SIG-M5 treated with dmso at 0.1 percent for 504 hours (cell line): ENCODE data around the gene GUK1.
"Not testable (repeated sequence)": the region's sequence is repeated elsewhere in the genome, so short reads cannot be mapped to it uniquely, and the experiment has no call there.

Experiments used
- DNase-seq: peaks from one replicate; lab custom pipeline; 2025; ENCODE audit not compliant: unreplicated experiment; lab: John Stamatoyannopoulos, UW

The GUK1 gene

DNA sequence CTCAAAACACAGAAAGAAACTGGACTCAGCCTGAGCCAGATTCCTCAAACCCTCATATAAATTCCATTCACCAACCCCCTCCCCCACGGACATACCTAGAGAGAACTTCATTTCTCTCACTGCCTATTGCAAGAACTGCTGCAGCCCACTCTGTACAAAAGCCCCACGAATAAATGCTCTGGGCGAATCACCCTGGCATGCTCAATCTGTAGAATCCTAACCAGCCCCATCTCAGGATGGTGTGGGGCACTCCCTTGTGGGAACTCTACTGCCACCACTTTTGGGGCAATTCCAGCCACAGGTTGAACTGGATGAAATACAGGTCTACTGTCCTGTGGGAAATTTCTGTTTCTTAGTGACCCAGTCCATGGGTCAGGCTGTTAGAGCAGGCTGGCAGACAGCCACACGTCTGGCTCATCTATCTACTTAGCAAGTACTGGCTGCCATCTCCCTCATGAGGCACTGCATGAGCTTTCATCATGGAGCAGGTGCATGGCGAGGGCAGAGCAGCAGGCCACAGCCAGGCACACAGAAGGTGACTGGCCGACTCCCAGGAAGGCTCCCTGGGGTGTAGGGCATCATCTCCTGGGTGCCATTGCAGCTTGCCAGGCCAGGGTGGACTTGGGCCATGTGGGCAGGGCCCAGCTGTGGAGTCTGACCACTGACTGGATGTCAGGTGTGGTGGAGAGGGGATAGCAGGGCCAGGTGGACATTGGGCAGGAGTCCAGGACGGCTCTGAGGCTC lies 35.4 kb upstream of the GUK1 start:
- DNase-seq = no peak

DNA sequence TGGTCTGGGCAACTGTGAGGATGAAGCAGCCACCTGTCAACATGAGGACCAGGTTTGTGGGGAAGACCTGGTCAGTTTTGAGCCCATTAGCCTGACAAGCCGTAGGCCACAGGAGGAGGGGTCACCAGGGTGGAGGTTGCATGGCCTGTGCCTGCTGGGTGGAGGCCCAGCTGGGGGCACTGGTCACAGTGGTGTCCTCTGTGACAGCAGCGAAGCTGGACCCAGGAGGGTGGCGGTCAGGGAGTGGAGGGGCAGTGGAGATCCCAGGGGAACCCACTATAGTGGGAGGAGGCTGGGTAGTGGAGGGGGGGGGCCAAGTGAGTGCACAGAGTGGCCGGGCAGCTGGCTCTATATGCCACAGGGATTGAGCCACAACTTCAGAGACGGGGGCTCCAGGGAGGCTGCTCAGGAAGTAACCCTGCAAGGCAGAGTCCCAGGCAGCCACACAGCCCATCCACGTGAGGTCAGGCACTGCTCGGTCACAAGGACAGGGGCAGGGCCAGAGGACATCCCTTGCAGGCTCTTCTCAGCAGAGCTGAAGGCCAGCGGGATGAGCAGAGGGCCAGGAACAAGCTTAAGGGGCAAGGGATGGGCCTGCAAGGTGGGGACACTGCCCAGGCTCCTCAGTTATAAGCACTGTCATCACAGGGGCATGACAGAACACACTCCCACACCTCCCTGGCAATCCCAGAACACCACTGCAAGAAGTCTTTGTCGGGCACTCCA lies 34.6 kb upstream of the GUK1 start:
- DNase-seq = no peak

DNA sequence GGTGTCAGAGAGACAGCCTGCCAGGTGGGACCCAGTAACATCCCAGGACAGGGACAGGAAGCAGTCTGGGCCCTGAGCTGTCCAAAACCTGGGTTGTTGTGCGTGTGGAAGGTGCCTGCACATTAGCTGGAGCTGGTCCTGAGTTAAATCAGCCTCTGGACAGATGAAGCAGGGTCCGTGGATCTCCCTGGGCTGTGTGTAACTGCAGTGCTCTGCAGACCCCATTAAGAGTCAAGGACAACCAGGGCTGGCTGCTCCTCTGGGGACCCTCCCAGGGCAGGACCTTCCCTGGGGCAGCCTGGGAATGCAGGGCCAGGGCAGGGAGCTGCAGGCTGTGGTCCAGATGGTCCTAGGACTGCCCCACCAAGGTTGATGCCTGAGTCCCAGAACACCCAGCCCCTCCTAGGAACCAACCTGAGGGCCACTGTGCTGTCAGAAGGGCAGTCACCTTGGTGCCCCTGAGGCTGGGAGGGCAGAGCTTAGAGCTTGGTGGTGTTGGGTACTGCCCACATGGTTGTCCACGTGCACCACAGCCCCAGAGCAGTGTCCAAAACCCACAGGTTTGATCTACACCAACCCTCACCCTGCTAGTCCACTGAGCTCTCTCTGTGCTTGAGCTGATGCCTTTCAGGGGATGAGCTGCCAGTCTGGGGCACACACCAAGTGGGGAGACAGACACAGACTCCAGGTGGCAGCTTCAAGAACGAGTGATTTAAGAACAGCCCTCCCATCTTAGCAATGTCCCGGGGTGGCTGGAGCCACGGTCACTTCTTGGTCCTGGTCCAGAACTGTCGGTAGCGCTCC lies 33.9 kb upstream of the GUK1 start:
- DNase-seq = no peak

DNA sequence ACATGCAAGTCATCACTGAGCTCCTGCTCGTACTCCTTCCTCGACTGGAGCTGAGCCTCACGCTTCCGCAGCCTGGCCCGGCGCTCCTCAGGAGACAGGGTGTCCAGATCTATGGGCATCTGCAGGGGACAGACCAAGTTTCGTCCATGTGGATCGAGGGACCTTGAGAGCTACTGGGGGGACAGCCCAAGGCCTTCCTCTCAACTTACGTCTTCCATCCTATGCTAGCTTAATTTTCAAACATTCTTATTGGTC lies 33.4 kb upstream of the GUK1 start:
- DNase-seq = no peak

DNA sequence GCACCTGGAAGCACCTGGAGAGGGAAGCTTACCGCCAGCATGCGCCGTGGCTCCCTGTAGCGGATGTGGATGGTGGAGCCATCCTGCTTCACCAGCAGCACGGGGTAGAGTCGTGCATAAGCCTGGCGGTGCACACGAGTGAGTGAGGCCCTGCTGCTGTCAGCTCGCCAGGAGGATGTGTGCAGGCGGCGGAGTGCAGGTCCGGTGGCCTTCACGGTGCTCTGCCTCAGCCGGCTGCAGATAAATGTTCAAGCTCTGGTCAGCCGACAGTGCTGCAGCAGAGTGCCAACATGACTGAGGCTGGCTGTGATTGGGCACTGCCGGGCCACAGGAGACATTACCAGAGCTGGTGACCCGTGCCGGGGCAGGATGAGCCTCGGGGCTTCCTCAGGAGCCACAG lies 32.4 kb upstream of the GUK1 start:
- no peak for DNase-seq

DNA sequence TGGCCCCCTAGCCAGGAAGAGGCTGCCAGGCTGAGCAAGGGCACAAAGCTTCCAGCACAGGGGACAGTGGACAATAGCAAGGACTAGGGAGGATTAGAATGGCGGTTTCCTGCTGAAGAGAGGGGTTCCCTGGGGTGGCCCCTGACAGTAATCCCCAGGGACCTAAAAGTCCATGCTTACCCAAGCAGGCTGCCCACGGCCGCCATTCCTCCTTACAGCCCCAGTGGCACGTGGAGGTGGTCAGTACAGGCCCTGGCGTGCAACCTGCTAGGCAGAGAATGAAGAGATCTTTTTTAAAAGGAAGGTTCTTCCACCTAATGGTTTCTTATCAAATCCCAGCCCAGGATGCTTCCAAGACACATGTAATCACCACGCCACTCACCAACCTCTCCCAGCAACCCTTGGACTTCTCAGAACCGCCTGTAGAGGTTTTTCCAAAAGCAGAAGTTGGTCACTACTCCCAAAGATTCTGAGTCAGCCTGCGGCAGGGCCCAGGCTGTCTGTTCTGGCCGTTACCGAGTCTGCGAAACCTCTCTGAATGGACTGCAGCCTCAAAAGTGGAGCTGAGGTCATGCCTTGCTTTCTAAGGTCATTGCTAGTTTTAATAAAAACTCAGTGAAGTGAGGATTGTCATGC lies 31.9 kb upstream of the GUK1 start:
- peak; percentile 36 for DNase-seq

DNA sequence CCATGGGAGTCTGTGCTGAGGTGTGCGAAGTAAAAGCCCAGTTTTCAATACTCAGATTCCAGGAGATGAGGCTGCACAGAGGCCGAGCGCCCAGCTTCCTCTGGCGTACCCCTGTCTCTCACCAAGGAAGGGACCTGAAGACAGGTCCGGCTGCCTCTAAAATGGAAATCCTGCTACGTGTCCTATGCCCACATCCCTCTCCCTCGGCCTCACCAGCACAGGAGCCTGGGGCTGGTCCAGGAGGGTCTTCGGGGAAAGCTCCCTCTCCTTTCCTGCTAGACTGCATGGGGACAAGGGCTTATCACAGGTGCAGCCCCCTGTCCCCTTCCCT lies 31.4 kb upstream of the GUK1 start:
- DNase-seq = no peak

DNA sequence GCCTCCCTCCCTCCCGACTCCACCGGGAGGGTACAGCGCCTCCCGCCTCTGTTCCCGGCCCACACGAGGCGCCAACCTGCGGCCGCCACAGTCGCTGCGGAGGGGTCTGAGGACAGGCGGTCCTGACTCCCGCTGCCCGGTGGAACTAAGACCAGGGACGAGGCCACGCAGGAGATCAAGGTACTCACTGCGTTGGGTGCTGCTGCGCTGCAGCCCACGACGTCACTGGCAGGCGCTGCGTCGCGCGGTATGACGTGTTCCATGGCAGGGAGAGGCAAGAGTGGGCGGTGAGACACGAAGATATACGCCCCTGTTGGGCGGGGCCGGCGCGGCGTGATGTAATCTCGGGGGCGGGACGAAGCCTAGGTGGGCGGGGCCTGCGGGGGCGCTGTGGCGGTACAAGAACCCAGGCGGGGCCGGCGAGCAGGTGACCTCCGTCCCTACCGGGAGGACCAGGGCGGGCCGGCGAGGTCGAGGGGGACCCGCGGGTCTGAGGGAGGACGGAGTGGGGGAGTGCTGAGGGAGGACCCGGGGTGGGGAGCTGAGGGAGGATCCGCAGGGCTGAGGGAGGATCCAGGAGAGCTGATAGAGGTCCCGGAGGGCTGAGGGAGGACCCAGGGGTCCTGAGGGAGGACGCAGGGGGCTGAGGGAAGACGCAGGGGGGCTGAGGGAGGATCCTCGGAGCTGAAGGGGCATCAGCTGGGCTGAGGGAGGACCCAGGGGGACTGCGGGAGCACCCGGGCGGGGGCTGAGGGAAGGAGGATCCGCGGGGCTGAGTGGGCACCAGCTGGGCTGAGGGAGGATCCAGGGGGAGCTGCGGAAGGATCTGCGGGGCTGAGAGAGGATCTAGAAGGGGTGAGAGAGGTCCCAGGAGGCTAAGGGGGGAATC lies 30.8 kb upstream of the GUK1 start, which contains the start of gene MRPL55:
Gene MRPL55 (minus strand): TSS at position 227 of the 889 bp plus-strand sequence. CDS start 1,039 bp downstream, outside the sequence.
- DNase-seq = peak; percentile 95

DNA sequence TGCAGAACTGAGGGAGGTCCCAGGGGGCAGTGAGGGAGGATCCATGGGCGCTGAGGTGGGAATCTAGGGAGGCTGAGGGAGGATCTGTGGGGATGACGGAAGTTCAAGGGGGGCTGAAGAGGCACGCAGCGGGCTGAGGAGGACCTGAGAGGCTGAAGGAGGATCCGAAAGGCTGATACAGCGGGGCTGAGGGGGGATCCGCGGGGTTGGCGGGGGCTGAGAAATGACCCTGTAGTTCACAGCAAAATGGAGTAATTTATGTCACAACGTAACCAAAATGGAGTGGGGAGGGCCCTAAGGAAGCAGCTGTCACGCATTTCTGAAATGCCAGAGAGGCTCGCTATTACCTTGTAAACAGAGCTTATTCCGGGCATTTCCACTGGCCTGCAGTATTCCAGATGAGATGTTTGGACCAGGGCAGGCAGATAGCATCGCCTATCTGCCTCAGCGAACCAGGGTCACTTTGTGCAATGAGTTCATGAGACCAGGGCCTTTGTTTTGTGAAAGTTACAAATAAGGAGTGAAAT lies 30.1 kb upstream of the GUK1 start:
- DNase-seq = peak; percentile 26

DNA sequence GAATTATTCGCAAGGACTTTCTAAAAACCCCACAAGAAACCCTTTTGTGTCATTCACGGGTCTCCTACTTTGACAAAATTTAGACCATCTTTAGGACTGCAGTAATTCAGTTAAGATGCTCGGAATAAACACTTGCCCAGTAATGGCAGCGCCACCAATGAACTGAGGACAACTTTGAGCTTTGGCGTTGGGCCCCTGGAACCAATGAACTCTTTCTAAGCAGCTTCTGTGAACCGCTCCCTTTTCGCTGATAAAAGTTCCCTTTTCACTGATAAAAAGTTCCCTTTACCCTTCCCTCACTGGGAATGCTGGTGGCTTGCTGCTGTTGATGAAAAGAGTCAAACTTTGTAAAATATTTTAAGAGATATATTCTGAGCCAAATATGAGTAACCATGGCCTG lies 29.5 kb upstream of the GUK1 start:
- no peak for DNase-seq

DNA sequence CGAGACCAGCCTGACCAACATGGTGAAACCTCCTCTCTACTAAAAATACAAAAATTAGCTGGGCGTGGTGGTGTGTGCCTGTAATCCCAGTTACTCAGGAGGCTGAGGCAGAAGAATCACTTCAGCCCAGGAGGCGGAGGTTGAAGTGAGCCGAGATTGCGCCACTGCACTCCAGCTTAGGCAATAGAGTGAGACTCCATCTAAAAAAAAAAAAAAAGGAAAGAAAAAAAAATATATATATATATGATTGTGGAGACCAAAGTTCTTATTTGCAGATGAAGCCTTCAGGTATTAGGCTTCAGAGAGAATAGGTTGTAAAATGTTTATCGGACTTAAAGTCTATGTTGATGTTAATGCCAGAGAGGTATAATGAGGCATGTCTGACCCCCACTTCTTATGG lies 28.8 kb upstream of the GUK1 start:
- DNase-seq = not testable (repeated sequence)

DNA sequence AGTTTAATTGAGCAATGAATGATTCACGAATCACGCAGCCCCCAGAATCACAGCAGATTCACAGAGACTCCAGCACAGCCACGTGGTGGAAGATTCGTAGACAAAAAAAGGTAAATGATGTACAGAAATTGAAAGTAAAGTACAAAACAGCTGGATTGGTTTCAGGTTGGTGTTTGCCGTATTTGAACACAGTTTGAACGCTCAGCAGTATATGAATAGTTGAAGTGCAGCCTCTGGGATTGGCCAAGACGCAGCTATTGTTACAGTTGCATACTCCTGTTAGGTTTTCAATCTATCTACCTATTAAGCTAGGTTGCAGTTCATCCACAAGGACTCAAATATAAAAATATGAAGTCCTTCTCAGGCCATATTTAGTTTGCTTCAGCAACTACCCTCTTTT lies 27.9 kb upstream of the GUK1 start:
- DNase-seq = no peak

DNA sequence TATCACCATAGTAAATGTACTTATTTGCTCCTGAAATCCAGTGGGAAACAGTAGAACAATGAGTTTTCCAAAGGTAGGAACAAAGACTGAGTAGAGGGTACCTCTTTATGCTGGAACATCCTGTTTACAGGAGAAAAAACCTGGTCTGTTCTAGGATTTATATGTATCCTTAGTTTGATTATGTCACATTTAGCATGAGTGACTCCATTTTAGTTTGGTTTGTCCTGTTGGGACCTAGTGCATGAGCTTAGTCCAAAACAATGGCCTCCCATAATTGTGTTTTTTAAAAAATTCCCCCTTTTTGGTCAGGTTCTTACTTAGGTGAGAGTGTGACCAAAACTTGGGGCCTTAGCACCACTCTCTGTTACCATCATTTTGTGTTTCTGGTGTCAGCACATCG lies 27.5 kb upstream of the GUK1 start:
- no peak for DNase-seq

DNA sequence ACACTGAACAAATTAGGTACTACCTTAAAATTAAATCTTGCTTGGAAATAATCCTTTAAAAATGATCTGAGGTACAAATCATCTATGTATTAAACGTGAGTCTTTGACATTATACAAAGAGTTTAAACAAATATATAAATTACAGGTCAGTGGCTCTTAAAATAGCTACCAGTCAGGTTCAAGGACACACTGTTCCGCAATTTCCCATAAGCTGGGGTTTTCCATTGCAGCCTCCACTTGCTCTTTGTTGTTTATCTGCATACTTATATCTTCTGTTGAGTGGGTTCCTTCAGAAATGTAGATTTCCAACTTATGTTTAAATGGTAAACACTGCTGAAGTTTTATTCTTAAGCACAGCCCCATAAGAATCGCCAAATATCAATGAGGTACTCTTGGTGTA lies 25.3 kb upstream of the GUK1 start:
- no peak for DNase-seq

DNA sequence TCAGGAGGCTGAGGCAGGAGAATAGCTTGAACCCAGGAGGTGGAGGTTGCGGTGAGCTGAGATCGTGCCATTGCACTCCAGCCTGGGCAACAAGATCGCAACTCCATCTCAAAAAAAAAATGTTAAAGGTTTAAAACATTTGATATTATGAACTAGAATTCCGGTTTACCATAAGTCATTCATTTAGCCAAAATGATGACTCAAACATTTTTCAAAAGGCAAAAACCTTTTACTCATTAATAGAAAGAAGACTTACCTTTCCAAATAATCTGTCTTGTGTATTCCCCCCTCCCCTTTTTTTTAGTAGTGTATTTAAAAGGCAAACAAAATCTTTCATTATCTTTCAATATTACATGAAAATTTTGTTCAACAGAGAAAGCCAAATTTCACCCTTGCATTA lies 22.7 kb upstream of the GUK1 start:
- DNase-seq = no peak

DNA sequence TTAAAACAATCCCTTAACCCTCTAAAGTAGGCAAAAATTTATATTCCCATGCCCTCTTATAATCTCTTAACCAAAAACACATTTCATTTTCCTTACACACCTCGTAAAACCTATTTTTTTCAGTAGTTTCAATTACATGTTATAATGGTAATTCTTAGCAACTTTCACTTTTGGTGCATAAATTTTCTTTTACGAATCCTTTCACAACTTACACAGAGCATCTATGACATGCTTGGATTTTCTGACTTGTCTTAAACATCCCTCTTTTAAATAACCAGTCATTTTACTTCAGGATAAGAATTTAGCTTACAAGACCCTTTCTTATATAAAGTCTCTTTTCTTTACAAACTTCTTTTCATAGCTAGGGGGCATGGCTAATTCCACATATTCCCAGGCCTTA lies 22.0 kb upstream of the GUK1 start:
- DNase-seq = no peak

DNA sequence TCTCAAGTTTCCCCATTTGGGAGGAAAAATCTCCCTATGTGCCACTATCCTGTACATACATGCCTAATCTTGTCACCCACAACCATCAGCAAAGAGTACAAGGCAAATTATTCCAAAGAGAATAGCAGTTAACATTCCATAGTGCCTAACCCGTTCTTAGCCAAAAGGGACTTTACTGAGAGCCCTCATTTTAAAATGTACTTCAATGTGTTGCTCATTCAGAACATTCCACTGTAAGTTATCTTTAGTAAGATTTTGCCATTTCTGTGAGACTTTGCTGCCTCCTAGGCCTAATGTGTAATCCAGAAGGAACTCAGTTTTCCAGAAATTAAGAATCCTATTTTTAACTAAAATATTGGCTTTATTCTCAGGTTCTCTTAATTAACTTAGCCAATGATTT lies 19.7 kb upstream of the GUK1 start:
- DNase-seq = no peak

DNA sequence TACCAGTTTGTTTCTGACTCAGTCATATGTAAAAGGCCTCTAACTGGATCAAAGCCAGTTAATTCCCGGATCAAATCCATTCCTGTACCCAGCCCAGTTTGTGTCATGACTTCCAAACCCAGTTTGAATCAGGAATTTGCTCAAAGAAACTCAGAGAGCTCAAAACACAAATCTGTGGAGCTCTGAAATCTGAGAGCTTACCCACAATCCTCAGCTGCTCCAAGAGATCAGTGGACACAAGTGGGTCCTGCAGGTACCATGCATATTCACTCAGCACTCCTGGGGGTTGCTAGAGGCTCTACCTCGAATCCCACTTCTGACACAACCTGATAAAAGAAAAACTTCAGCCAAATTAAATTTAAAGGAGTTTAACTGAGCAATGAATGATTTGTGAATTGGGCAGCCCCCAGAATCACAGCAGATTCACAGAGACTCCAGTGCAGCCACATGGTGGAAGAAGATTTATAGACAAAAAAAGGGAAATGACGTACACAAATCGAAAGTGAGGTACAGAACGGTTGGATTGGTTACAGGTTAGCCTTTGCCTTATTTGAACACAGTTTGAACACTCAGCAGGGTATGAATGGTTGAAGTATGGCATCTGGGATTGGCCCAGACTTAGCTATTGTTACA lies 19.1 kb upstream of the GUK1 start:
- peak; percentile 26 for DNase-seq

DNA sequence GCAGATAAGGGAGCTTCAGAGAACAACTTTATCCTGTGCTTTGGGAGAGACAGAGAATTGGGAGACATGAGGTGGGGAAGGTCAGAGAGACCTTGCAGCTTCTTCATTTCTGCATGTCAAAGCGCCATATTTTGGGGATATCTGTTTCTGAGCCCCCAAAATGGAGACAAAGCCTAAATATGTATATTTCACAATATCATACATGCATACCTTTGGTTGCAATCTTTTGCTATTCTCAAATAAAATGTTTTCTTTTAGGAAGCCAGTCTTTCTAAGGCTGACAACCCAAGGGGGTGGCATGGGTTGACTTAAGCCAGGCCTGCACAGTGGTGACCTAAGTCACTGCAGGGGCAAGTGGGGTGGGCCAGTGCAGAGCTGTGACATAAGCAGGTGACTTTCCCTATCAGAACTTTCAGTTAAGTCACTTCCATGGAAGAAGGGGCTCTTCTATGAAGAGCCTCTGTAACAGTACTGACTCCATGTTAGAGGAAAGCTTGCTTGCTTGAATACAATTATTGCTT lies 17.1 kb upstream of the GUK1 start:
- DNase-seq = no peak

DNA sequence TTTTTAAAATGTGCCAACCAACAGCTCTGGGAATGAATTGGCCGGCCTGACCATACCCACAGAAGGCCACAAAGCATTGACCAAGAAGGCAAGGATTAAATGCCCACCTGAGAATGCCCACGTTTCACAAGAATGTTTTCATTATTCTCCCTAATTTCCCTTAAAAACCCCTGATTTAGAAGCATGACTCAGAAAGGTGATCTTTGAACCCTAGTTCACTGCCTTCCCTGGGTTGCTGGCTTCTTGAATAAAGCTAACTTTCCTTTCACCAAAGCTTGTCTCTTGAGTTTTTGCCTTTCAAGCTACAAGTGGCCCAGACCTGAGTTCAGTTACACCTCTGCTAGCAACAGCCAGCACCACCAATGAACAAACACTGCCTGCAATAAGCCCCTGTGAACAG lies 16.6 kb upstream of the GUK1 start:
- no peak for DNase-seq
